Stomach (tissue), 9 donors: ENCODE data around the gene RCL1. TPM values are rescaled to one million over a fixed set of nuclear protein-coding genes. Genes with fewer than 3 reads are reported as not detected.

Experiments used
- DNase-seq, 2 donors: peaks; one replicate each; pipeline versions ENCODE4 v3.0.0 to v3.0.0-alpha.2; 2013 to 2019
- H3K27ac ChIP-seq, 5 donors: fragments of 200-600 bp in 4 of 5; sonication (generic) in 4 of 5; one replicate each; pipeline ENCODE4 v1.5.1; 2013 to 2019; ENCODE audit warnings: mild to moderate bottlenecking in 1 of 5, moderate library complexity in 1 of 5
- H3K27me3 ChIP-seq, 3 donors: fragments of 200-600 bp; sonication (generic); one replicate each; pipeline ENCODE4 v1.5.1; 2017 to 2019; ENCODE audit warnings: mixed run types in 1 of 3
- H3K36me3 ChIP-seq, 4 donors: fragments of 200-600 bp; sonication (generic); 1 replicate in 3 of 4; 2 replicates in 1 of 4; pipeline ENCODE4 v1.5.1; 2016 to 2019
- H3K4me1 ChIP-seq, 4 donors: fragments of 200-600 bp; sonication (generic); one replicate each; pipeline ENCODE4 v1.5.1; 2016 to 2019
- H3K4me3 ChIP-seq, 4 donors: fragments of 200-600 bp; sonication (generic) in 3 of 4; one replicate each; pipeline ENCODE4 v1.5.1; 2016 to 2019; ENCODE audit warnings: mild to moderate bottlenecking in 1 of 4
- H3K9me3 ChIP-seq, 4 donors: fragments of 200-600 bp; sonication (generic); one replicate each; pipeline ENCODE4 v1.5.1; 2016 to 2019
- EP300 ChIP-seq: sonication (generic); formaldehyde crosslinking; IDR thresholded peaks from one replicate; pipeline ENCODE4 v1.6.1; 2017; ENCODE audit warnings: antibody characterized with exemption
- POLR2A ChIP-seq, 4 donors: fragments of 450-650 bp; IDR thresholded peaks; one replicate each; pipeline ENCODE4 v1.6.1; 2016; ENCODE audit warnings: antibody characterized with exemption in 4 of 4, control low read depth in 2 of 4, mild to moderate bottlenecking in 1 of 4, moderate library complexity in 1 of 4
- POLR2AphosphoS5 ChIP-seq, 3 donors: sonication (generic); formaldehyde crosslinking; IDR thresholded peaks; one replicate each; pipeline ENCODE4 v1.6.1; 2016; ENCODE audit warnings: antibody characterized with exemption in 3 of 3
- WGBS, 5 donors: extraction: QIAGEN DNeasy Blood & Tissue Kit in 3 of 5; methylation state at CpG; one replicate each; pipeline versions ENCODE4 v1.1.5 to v1.1.7; 2013 to 2018; 5-methylcytosine and 5-hydroxymethylcytosine counted together
- intact Hi-C: fragments of 100-400 bp; cut with DNase I; formaldehyde crosslinking; loops from one replicate; pipeline ENCODE4 v1.15.1; 2023; ENCODE audit warnings: low total_unique reads
- polyA plus RNA-seq, 3 donors: library from polyadenylated mRNA; stranded (reverse); fragments of 200-250 nt; gene quantifications; one replicate each; pipeline ENCODE4 v1.2.3, GENCODE V29; 2013
- total RNA-seq, 5 donors: library from RNA; depleted of rRNA; stranded (reverse); fragments of >200 nt; gene quantifications; one replicate each; pipeline versions ENCODE4 v1.1.0 to v1.2.3, GENCODE V29; 2014 to 2016
- TF ChIP-seq, protein P1 (sequence below), 7 experiments: fragments of 450-650 bp in 4 of 7; fragments of 200-600 bp in 3 of 7; sonication (generic) in 3 of 7; IDR thresholded peaks; one replicate each; pipeline ENCODE4 v1.5.1; 2016 to 2019; ENCODE audit warnings: antibody characterized with exemption in 7 of 7, control low read depth in 2 of 7, mild to moderate bottlenecking in 1 of 7
- donor health status: healthy with polysubstance abuse.
- donor health status: Bipolar disorder and iron deficiency.
- donor health status: healthy.

RCL1 gene
- total and polyA plus RNA-seq, 8 donors = 11.7 to 38.7 (median 14.5) TPM

DNA sequence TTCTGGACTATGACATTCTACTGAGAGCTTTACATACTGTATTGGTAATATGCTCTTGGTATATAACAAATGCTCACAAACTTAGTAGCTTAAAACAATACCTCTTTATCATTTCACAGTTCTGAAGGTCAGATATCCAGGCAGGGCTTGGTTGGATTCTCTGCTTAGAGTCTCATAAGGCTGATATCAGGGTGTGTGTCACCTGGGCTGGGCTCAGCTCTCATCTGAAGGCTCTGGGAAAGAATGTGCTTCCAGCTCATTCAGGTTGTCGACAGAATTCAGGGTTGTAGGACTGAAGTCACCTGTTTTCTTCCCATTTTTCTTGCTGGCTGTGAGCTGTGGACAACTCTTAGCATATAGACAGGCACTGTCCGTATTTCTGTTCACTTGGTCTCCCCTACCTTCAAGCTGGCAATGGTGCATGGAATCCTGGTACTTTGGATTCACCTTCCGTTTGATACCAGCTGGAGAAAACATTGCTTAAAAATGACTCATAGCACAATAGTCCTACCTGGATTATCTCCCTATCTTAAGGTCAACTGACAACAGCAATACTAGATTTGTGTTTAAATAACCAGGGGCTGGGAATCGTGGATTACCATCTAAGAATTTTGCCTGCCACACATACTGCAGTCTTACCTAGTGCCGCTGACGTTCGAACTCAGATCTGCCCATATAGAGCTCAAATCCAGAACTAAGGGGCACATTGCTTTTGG is 69.2 kb downstream of the RCL1 start:
- no peak for TF ChIP-seq POLR2AphosphoS5 (IDR thresholded peaks at IDR 0.05)
- TF ChIP-seq, protein P1, sequence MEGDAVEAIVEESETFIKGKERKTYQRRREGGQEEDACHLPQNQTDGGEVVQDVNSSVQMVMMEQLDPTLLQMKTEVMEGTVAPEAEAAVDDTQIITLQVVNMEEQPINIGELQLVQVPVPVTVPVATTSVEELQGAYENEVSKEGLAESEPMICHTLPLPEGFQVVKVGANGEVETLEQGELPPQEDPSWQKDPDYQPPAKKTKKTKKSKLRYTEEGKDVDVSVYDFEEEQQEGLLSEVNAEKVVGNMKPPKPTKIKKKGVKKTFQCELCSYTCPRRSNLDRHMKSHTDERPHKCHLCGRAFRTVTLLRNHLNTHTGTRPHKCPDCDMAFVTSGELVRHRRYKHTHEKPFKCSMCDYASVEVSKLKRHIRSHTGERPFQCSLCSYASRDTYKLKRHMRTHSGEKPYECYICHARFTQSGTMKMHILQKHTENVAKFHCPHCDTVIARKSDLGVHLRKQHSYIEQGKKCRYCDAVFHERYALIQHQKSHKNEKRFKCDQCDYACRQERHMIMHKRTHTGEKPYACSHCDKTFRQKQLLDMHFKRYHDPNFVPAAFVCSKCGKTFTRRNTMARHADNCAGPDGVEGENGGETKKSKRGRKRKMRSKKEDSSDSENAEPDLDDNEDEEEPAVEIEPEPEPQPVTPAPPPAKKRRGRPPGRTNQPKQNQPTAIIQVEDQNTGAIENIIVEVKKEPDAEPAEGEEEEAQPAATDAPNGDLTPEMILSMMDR (IDR thresholded peaks at IDR 0.05) = no peak
- TF ChIP-seq EP300 = no peak
- no peak for TF ChIP-seq POLR2A (IDR thresholded peaks at IDR 0.05)
- Histone ChIP-seq H3K9me3 (no peaks in the 10 kb centered on the region), H3K36me3 (peaks cover 9 to 51% (median 38%) of the 10 kb centered on the region in 4 donors), H3K4me3 (no peak overlapping the region), H3K4me1 (peaks cover 0 to 6% (median 0%) of the 10 kb centered on the region in 4 donors), H3K27ac (no peak overlapping the region), H3K27me3 (no peaks in the 10 kb centered on the region)
- WGBS, 5 donors = 86 to 92% (median 89%) methylated on average over 7 of the region's 7 CpGs
- intact Hi-C loops = no loop called here
- DNase-seq = no peak

DNA sequence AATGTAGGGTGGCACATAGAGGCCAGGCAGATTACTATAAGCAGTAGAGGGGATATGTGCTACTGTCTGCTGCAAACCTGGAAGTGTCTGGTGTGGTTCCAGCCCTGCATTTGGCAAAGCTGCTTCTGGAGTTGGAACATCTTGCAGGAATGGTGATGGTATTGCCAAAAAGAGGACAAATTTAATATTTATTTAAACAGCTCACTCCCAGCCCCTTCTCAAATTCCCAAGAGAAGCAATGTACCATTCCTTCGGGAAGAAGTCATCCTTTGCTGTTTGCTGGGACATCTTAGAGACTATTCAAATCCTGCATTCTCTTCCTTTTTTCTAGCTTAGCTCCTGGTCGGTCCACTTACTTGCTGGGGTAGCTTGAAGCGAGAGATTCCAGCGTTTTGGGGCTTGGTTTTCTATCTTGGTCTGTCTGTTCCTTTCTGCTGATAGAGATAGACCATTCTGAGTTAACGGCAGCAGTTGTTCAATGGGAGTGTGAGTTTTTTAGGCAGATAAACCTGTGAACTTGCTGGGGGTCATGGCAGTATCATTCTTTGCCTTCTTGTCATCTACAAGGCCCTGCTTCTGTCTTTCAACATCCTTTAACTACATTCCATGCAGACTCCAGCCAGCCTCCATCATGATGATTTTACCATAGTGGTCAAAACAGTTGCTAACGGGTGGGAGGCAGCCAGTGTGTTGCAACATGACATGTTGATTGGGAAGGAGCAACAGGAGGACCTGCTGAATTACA is 69.9 kb downstream of the RCL1 start:
- DNase-seq = no peak
- Histone ChIP-seq H3K4me3 (no peak overlapping the region), H3K4me1 (peaks cover 0 to 6% (median 0%) of the 10 kb centered on the region in 4 donors), H3K9me3 (no peaks in the 10 kb centered on the region), H3K27ac (no peak overlapping the region), H3K36me3 (peaks cover 9 to 43% (median 34%) of the 10 kb centered on the region in 4 donors), H3K27me3 (no peaks in the 10 kb centered on the region)
- TF ChIP-seq POLR2A (IDR thresholded peaks at IDR 0.05) (no peak), POLR2AphosphoS5 (IDR thresholded peaks at IDR 0.05) (peak in 1 of 3 donors; percentile 23), EP300 (no peak)
- TF ChIP-seq, protein P1 (IDR thresholded peaks at IDR 0.05) = no peak
- 85 to 93% (median 89%) methylated on average over 6 of the region's 6 CpGs for WGBS, 5 donors
- intact Hi-C loops = no loop called here

DNA sequence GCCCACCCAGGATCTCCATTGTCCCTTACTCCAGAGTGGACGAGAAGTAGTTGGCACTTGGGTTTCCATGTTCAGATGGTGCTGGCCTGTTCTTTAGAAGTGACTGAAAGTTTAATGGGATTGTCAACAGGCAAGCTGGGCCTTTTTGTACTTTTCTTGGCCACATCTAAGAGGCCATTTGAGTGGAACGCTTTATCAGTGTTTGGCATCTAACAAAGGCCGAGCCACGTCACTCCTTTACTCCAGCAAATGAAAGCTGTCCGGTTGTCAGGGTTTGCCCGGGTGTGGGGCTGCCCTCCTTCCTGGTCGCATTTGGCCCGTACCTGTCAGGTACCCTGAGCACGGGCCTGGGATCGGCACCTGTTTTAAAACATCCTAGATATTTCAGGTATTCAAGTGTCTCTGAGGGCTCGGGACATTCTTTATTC is 71.5 kb downstream of the RCL1 start:
- no peak for TF ChIP-seq POLR2AphosphoS5 (IDR thresholded peaks at IDR 0.05)
- no peak for TF ChIP-seq EP300
- TF ChIP-seq, protein P1 (IDR thresholded peaks at IDR 0.05) = no peak
- TF ChIP-seq POLR2A (IDR thresholded peaks at IDR 0.05) = no peak
- no peak for DNase-seq
- no peaks in the 10 kb centered on the region for H3K9me3 ChIP-seq
- no peak overlapping the region for H3K4me3 ChIP-seq
- peaks cover 5 to 34% (median 27%) of the 10 kb centered on the region in 4 donors for H3K36me3 ChIP-seq
- no peaks in the 10 kb centered on the region for H3K27me3 ChIP-seq
- H3K4me1 ChIP-seq = peaks cover 0 to 6% (median 0%) of the 10 kb centered on the region in 4 donors
- intact Hi-C loops = no loop called here
- no peak overlapping the region for H3K27ac ChIP-seq
- WGBS, 5 donors = 78 to 91% (median 84%) methylated on average over 11 of the region's 11 CpGs

DNA sequence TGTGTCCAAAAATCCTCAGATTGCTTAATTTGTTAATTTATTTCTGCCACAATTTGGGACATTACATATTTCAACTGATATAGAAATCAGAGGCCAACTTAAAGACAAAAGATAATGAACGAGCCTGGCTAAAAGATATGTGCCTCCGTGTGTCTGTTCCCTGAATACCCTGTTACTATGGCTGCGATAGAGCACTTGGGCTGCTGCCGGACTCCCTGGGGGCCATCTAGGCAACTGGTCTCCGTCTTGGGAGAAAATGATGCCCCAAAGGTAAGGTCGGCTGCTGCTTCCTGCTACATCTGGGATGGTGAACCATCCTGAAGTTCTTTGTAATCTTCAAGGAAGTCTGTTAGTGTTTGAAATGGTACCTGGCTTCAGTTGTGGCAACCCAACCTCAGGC is 72.0 kb downstream of the RCL1 start:
- WGBS, 5 donors = 85 to 94% (median 90%) methylated on average over 6 of the region's 6 CpGs
- no peak overlapping the region for H3K27ac ChIP-seq
- no peak for DNase-seq
- TF ChIP-seq POLR2A (IDR thresholded peaks at IDR 0.05) = no peak
- no peak for TF ChIP-seq POLR2AphosphoS5 (IDR thresholded peaks at IDR 0.05)
- no peak for TF ChIP-seq EP300
- TF ChIP-seq, protein P1 (IDR thresholded peaks at IDR 0.05) = no peak
- intact Hi-C loops = no loop called here
- H3K27me3 ChIP-seq = no peaks in the 10 kb centered on the region
- H3K36me3 ChIP-seq = peaks cover 3 to 31% (median 23%) of the 10 kb centered on the region in 4 donors
- H3K4me1 ChIP-seq = peaks cover 0 to 6% (median 0%) of the 10 kb centered on the region in 4 donors
- H3K4me3 ChIP-seq = no peak overlapping the region
- no peaks in the 10 kb centered on the region for H3K9me3 ChIP-seq
